Inflammatory macrophage treated with lipopolysaccharide for 1 hour (primary cell): ENCODE results near the gene HS3ST5.
"Not testable (repeated sequence)": the region's sequence is repeated elsewhere in the genome, so short reads cannot be mapped to it uniquely, and the experiment has no call there.

Source experiments
- DNase-seq, 2 donors: peaks; one replicate each; pipeline ENCODE4 v3.0.0-alpha.2; 2020 to 2022

Gene HS3ST5

DNA sequence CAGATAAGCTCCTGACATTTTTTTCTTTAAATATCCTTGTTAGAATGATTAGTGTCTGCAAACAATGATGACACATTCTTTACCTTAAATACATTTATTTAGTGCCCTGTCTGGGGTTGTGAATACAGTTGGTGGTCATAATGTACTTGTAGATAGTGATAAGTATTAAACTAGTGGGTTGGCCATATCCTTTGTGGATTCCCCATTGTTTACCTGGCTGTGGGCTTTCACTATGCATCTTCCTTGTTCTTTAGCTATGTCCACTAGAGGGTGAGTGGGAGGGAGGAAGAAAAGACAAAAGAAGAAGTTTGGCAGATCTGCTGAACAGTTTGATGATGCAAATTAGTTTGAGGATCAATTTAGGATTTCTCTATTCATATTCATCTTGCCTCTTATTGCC, 15.7 kb downstream of the HS3ST5 start:
- no peak for DNase-seq

DNA sequence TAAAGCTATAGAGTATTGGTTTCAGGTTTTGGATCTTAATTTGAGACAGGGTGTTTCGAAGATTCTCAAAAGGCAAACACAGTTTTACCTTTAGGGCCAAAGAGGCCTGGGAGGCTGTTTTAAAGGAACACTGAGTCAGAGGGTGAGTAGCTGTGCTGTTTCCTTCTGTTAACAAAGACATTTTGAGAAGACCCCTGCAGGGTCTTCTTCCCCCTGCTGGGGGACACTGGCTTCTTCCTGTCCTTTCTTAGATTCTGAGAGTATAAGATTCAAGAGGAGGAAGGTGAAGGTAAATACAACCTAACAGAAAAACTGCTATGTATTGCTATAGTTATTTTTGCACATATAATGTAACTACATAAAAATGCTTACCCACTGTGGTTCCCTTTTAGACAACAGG, 19.0 kb downstream of the HS3ST5 start:
- no peak for DNase-seq

DNA sequence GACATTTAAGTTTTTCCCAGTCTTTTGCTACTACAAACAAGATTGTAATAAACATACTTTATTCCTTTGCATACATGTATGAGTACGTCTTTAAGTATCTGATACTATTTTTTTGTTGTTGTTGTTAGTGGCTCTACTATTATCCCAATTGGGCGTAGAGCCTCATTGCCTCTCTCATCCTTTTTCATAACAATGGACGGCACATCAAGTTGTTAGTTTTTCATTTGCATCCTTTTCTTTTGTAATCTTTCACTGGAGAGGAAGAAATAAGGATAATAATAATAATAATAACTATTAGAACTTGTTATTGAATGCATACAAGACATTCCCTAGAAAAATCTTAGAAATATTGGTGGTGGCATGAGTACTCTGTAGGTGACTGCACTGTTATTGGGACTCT, 23.1 kb downstream of the HS3ST5 start:
- DNase-seq = no peak

GRCh38 chr6:114315831-114316595, 26.8 kb downstream of the HS3ST5 start:
- no peak for DNase-seq

DNA sequence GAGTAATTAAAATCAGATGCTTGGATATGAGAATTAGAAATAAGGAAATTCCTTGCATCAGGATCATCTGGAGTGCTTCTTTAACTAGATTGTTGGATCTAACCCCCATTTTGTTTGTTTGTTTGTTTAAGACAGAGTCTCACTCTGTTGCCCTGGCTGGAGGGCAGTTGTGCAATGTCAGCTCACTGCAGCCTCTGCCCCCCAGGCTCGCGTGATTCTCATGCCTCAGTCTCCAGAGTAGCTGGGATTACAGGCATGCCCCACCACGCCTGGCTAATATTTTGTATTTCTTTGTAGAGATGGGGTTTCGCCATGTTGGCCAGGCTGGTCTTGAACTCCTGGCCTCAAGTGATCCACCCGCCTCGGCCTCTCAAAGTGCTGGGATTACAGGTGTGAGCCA, 29.0 kb downstream of the HS3ST5 start:
- DNase-seq = not testable (repeated sequence)

- no peak for DNase-seq
Observed at GRCh38 chr6:114312931-114313330, 29.9 kb downstream of the HS3ST5 start.

DNA sequence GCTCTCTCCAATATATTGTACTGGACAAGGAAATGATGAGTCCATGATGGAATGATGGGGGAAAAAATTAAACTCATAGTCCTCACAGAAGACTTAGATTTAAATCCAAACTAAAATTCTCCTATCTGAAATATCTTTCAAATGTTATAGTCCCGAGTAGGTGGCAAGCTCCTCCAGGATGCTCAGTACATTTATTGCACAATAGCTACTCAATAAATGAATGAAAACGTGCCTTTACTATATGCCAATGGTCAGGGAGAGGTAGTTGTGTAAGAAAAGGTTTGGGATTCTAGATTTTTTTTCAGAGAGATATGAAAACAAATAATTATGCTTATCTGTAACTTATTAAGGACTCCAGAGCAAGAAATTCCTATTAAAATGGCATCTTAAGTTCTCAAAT, 32.8 kb downstream of the HS3ST5 start:
- DNase-seq = no peak

GRCh38 chr6:114304304-114304887, 38.4 kb downstream of the HS3ST5 start:
- peak in 1 of 2 donors; percentile 21 for DNase-seq

DNA sequence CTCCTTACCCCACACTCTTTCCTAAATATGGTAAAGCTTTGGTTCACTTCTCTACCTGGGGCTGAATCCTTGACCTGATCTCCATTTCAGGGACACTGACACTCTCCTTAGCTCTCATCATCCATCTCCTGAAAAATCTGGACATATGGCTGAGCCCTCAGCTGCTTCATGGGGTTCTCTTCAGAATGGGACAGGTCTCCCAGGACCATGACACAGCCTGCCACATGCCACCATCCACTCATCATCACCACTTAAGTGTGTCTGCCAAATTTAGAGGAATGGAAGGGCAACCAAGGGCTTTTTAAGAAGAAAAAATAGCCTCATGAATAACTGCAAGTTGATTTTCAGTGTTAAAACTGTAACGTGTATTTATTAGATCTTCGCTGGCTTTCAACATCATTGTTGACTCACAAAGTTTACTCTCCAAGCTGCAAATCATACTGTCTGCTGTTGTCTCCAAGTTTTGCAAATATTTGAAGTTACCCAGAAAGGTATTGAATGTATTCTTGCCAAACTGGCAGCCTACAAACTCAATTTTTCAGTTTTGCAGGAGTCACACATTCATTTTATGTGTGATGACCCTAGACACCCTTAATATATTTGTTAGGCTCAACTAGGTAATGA, 41.1 kb downstream of the HS3ST5 start:
- no peak for DNase-seq

- no peak for DNase-seq
Observed at GRCh38 chr6:114297135-114297534, 45.7 kb downstream of the HS3ST5 start.

DNA sequence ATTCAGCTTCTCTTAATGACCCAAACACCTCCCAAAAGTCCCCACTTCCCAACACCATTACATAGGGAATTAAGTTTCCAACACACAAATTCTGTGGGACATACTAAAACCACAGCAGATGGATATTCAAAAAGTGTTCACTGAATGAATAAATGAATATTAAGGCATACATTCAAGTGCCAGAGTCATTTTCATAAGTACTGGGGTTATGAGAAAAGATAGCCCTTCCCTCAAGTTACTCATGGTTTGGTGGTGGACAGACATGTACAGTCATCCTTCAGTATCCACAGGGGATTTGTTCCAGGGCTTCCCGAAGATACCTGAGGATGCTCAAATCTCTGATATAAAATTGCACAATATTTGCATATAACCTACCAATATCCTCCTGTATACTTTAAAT, 50.4 kb downstream of the HS3ST5 start:
- DNase-seq = no peak

GRCh38 chr6:114291428-114291827, 51.4 kb downstream of the HS3ST5 start:
- DNase-seq = no peak

- DNase-seq = no peak
Observed at GRCh38 chr6:114290864-114291263, 52.0 kb downstream of the HS3ST5 start.

- DNase-seq = no peak
Observed at GRCh38 chr6:114288701-114289495, 53.9 kb downstream of the HS3ST5 start.

GRCh38 chr6:114287461-114287860, 55.4 kb downstream of the HS3ST5 start:
- no peak for DNase-seq

GRCh38 chr6:114286211-114286610, 56.6 kb downstream of the HS3ST5 start:
- DNase-seq = no peak

GRCh38 chr6:114284281-114284680, 58.5 kb downstream of the HS3ST5 start:
- DNase-seq = no peak

DNA sequence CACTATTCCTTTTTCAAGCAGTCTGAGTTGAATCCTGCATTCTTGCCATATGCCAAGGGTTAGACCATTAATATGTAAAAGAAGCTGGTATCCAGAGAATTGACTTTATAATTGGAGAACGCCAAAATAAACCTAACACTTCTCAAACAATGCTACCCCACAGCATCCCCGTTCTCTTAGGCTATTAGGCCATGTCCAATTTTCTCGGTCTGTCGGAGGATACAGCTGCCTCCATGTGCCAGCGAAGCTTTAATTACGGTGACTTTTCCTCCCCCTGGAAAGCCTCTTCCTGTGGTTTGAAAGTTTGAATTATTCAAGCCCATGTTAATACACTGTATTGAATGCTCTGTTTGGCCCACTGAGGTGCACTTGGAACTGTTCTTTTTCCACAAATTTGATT, 60.5 kb downstream of the HS3ST5 start:
- no peak for DNase-seq

GRCh38 chr6:114281496-114281895, 61.3 kb downstream of the HS3ST5 start:
- no peak for DNase-seq

DNA sequence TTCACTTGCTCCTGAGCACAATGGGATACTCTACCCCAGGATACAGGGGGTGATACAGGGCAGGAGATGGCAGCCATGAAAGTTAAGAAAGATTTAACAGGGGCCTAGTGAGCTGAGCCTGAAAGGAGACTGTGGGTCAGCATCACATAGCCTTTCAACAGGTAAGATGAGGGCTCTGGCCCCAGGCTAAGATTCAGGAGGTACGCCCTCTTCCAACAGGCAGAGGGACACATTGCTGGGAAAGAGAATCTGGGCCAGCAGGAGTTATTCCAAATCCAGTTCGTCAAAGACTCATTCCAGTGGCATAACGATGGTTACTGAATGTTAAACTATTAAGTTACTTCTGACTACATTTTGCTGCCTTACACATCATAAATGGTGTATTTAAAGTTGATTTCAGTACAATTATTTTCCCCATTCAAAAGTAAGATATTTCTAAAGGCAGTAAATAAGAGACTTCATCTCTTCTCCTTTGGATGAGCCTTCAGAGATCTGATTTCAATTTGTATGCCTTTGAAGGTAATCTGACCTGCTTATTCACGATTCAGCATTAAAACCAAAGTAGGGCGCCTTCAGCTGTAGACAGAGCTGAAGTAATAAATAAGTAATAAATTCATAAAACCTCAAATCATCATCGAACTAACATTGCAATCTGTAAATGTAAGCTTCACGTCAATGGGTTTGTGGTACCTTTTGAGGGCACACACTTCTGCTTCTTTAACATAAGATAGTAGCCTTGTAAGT, 62.4 kb downstream of the HS3ST5 start:
- DNase-seq = no peak

DNA sequence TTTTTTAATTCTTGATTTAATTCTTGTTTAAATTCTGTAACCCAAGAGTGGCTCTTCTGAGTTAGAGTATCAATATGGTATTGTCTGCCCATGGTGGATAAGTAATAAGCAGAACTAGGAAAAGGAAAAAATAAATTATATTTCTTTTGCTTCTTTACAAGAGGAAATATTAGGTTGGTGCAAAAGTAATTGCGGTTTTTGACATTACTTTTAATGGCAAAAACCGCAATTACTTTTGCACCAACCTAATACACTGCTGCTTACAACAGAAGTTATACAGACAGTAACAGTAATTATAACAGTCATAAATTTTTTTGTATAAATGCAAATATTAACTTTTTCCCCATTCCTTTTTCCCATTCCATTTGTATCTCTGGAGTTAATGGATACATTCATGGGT, 65.6 kb downstream of the HS3ST5 start:
- DNase-seq = no peak

DNA sequence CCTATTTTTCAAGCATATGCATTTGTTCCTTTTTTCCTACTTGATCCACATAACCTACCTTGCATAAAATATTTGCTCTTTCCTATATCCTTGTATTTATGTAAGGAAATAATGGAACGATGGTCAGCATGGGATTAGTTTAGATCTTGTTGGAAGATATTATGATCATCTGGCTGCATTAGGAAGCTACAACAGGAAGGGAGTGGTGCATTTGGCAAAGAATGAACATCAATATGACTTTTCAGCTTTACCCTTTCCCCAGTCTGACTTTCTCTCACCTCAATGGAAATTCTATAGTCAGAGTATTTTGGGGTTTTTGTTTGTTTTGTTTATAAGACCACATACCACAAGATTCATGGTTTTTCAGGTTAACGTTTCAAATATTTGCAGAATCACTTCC, 66.0 kb downstream of the HS3ST5 start:
- DNase-seq = no peak

GRCh38 chr6:114274836-114275235, 68.0 kb downstream of the HS3ST5 start:
- no peak for DNase-seq
